B cell (primary cell): ENCODE data around the gene WWTR1. TPM values are rescaled to one million over a fixed set of nuclear protein-coding genes. Genes with fewer than 3 reads are reported as not detected.

Source experiments
- ATAC-seq: fragments of 200-7000 bp; cut with Tn5 transposase; one replicate; pipeline ENCODE4 v1.10.0; 2021; ENCODE audit warnings: low read depth, mild to moderate bottlenecking, moderate number of reproducible peaks, moderate library complexity
- CTCF ChIA-PET: fragments of 350-600 bp; sonication (Branson Sonifier 250); formaldehyde crosslinking; loops from one replicate; lab custom pipeline; 2021; ENCODE audit warnings: antibody characterized with exemption, inconsistent platforms; lab: Charles Lee
- POLR2A ChIA-PET: fragments of 350-600 bp; sonication (Branson Sonifier 250); formaldehyde crosslinking; loops from one replicate; lab custom pipeline; 2021; ENCODE audit warnings: antibody characterized with exemption; lab: Charles Lee
- DNase-seq: peaks from one replicate; pipeline ENCODE4 v3.0.0; 2013
- H2AFZ ChIP-seq: 2 replicates; pipeline ENCODE4 v1.6.1; 2012; ENCODE audit warnings: mild to moderate bottlenecking, low read depth, low read length; ENCODE audit not compliant: insufficient read depth, poor library complexity, severe bottlenecking
- H3K27ac ChIP-seq, 2 donors: 1 replicate in 1 of 2; 2 replicates in 1 of 2; pipeline ENCODE4 v1.5.1; 2012 to 2013; ENCODE audit warnings: low read length in 2 of 2, mild to moderate bottlenecking in 2 of 2, moderate library complexity in 1 of 2
- H3K27me3 ChIP-seq, 4 experiments: fragments of 200-600 bp in 1 of 4; sonication (generic) in 1 of 4; replicated peaks in 1 of 4; 1 replicate in 2 of 4; 2 replicates in 2 of 4; pipeline versions ENCODE4 v1.6.1 to v1.7.0; 2013 to 2016; ENCODE audit warnings: low read length in 3 of 4, mild to moderate bottlenecking in 2 of 4, mixed read lengths in 1 of 4, moderate library complexity in 1 of 4; ENCODE audit not compliant: insufficient read depth in 4 of 4, control insufficient read depth in 3 of 4; ENCODE audit errors: control extremely low read depth in 1 of 4
- H3K36me3 ChIP-seq, 2 experiments: replicated peaks in 1 of 2; 1 replicate in 1 of 2; 2 replicates in 1 of 2; pipeline versions ENCODE4 v1.6.1 to v1.7.1; 2013; ENCODE audit warnings: low read length in 1 of 2; ENCODE audit not compliant: insufficient read depth in 2 of 2, control insufficient read depth in 1 of 2; ENCODE audit errors: control extremely low read depth in 1 of 2, extremely low read depth in 1 of 2
- H3K4me1 ChIP-seq, 2 donors: fragments of 200-600 bp in 1 of 2; sonication (generic) in 1 of 2; 1 replicate in 1 of 2; 2 replicates in 1 of 2; pipeline versions ENCODE4 v1.5.1 to v1.6.1; 2013 to 2017; ENCODE audit warnings: low read length in 2 of 2; ENCODE audit not compliant: control insufficient read depth in 2 of 2, insufficient read depth in 2 of 2
- H3K4me2 ChIP-seq: replicated peaks from 2 replicates; pipeline ENCODE3; 2012; ENCODE audit warnings: mild to moderate bottlenecking, low read depth, low read length; ENCODE audit not compliant: poor library complexity, severe bottlenecking
- H3K4me3 ChIP-seq, 5 experiments: fragments of 200-600 bp in 1 of 5; sonication (generic) in 1 of 5; 1 replicate in 3 of 5; 2 replicates in 2 of 5; pipeline versions ENCODE4 v1.5.1 to v1.7.0; 2011 to 2016; ENCODE audit warnings: low read length in 4 of 5, mild to moderate bottlenecking in 4 of 5, low read depth in 2 of 5, control low read depth in 1 of 5, moderate library complexity in 1 of 5; ENCODE audit not compliant: insufficient read depth in 1 of 5; ENCODE audit errors: control extremely low read depth in 1 of 5, extremely low read depth in 1 of 5
- H3K79me2 ChIP-seq: fragments of 200-600 bp; sonication (generic); one replicate; pipeline ENCODE4 v1.6.0; 2016; ENCODE audit warnings: low read length; ENCODE audit not compliant: control insufficient read depth, insufficient read depth
- H3K9ac ChIP-seq: fragments of 200-600 bp; sonication (generic); 2 replicates; pipeline ENCODE4 v1.6.1; 2017; ENCODE audit warnings: mild to moderate bottlenecking, low read length, moderate library complexity
- H3K9me3 ChIP-seq, 3 donors: one replicate each; pipeline versions ENCODE4 v1.6.1 to v1.7.1; 2013; ENCODE audit warnings: low read length in 2 of 3; ENCODE audit not compliant: control insufficient read depth in 2 of 3, insufficient read depth in 1 of 3; ENCODE audit errors: control extremely low read depth in 1 of 3
- H4K20me1 ChIP-seq: 2 replicates; pipeline ENCODE4 v1.6.0; 2012; ENCODE audit warnings: mild to moderate bottlenecking, low read length; ENCODE audit not compliant: insufficient read depth, control insufficient read depth, poor library complexity, severe bottlenecking
- H3K27ac Mint-ChIP-seq: one replicate; pipeline ENCODE4 v1.8.0; 2021; ENCODE audit warnings: mixed read lengths
- H3K27me3 Mint-ChIP-seq: one replicate; pipeline ENCODE4 v1.8.0; 2021; ENCODE audit warnings: mixed read lengths
- H3K4me1 Mint-ChIP-seq: one replicate; pipeline ENCODE4 v1.8.0; 2021; ENCODE audit warnings: mixed read lengths
- H3K4me3 Mint-ChIP-seq: one replicate; pipeline ENCODE4 v1.8.0; 2021; ENCODE audit warnings: mixed read lengths
- H3K9me3 Mint-ChIP-seq: one replicate; pipeline ENCODE4 v1.8.0; 2022; ENCODE audit warnings: mixed read lengths; ENCODE audit not compliant: insufficient read depth
- CTCF ChIP-seq: fragments of 200-600 bp; IDR thresholded peaks from one replicate; pipeline ENCODE4 v1.8.0; 2022; ENCODE audit warnings: antibody characterized with exemption, mild to moderate bottlenecking
- EZH2 ChIP-seq: IDR thresholded peaks from 2 replicates; pipeline ENCODE4 v1.6.1; 2012; ENCODE audit warnings: borderline replicate concordance, low read depth, mild to moderate bottlenecking, moderate library complexity, low read length; ENCODE audit not compliant: insufficient read depth, poor library complexity, severe bottlenecking
- WGBS: methylation state at CpG from one replicate; pipeline ENCODE4 v1.1.5; 2013; ENCODE audit warnings: missing lambda C conversion rate; ENCODE audit not compliant: insufficient coverage; 5-methylcytosine and 5-hydroxymethylcytosine counted together
- intact Hi-C: fragments of 100-400 bp; cut with micrococcal nuclease; formaldehyde crosslinking; loops from one replicate; pipeline ENCODE4 v1.10.0; 2022
- polyA plus RNA-seq: library from polyadenylated mRNA; depleted of rRNA; stranded (reverse); fragments of >200 nt; gene quantifications from 2 replicates; pipeline ENCODE4 v1.2.3, GENCODE V29; 2012
- total RNA-seq, 2 donors: library from RNA; stranded (reverse); fragments of 120-200 nt in 1 of 2; gene quantifications; 1 replicate in 1 of 2; 2 replicates in 1 of 2; pipeline versions ENCODE4 v1.2.3 to v1.2.4, GENCODE V29; 2013 to 2022

WWTR1 gene
- total and polyA plus RNA-seq, 2 donors (not counting 1 experiment from before 2014, with no cell fraction given) = 0.79 to 2.3 TPM

GRCh38 chr3:149653136-149653535 is 4.7 kb downstream of the WWTR1 start:
- intact Hi-C loops = no loop called here
- Histone ChIP-seq H3K4me3 (no peak overlapping the region), H3K4me2 (no peak overlapping the region), H3K79me2 (no peaks in the 10 kb centered on the region), H3K27me3 (peaks cover 0 to 19% (median 11%) of the 10 kb centered on the region in 4 experiments), H3K36me3 (no peaks in the 10 kb centered on the region), H3K9ac (no peak overlapping the region), H3K4me1 (peaks cover 12 to 13% of the 10 kb centered on the region in 2 donors), H3K9me3 (peaks cover 0 to 3% (median 0%) of the 10 kb centered on the region in 3 donors), H2AFZ (no peak overlapping the region), H3K27ac (no peak overlapping the region), H4K20me1 (no peaks in the 10 kb centered on the region)
- no peak overlapping the region for H3K4me3 Mint-ChIP-seq
- H3K27me3 Mint-ChIP-seq = peaks cover 43% of the 10 kb centered on the region
- no CpG with 5 or more reads among the region's 1 CpG for WGBS
- no peak for TF ChIP-seq CTCF
- TF ChIP-seq EZH2 = no peak
- DNase-seq (no peak), ATAC-seq (no peak)
- POLR2A ChIA-PET = no interaction called here
- H3K9me3 Mint-ChIP-seq = no peaks in the 10 kb centered on the region
- peaks cover 9% of the 10 kb centered on the region for H3K4me1 Mint-ChIP-seq
- H3K27ac Mint-ChIP-seq = no peak overlapping the region
- CTCF ChIA-PET = no interaction called here

- no peak overlapping the region for H3K27ac ChIP-seq
- TF ChIP-seq CTCF = no peak
- H3K4me2 ChIP-seq = no peak overlapping the region
- no peaks in the 10 kb centered on the region for H3K4me1 Mint-ChIP-seq
- POLR2A ChIA-PET = no interaction called here
- H3K27me3 ChIP-seq = peaks cover 0 to 5% (median 1%) of the 10 kb centered on the region in 4 experiments
- H3K36me3 ChIP-seq = no peaks in the 10 kb centered on the region
- no peak overlapping the region for H3K27ac Mint-ChIP-seq
- H4K20me1 ChIP-seq = no peaks in the 10 kb centered on the region
- no peak for ATAC-seq
- CTCF ChIA-PET = no interaction called here
- H2AFZ ChIP-seq = no peak overlapping the region
- no peaks in the 10 kb centered on the region for H3K9me3 Mint-ChIP-seq
- H3K9ac ChIP-seq = no peak overlapping the region
- peaks cover 30% of the 10 kb centered on the region for H3K27me3 Mint-ChIP-seq
- intact Hi-C loops = no loop called here
- H3K9me3 ChIP-seq = no peaks in the 10 kb centered on the region
- no CpG with 5 or more reads among the region's 1 CpG for WGBS
- H3K79me2 ChIP-seq = no peaks in the 10 kb centered on the region
- no peak overlapping the region for H3K4me3 Mint-ChIP-seq
- no peak overlapping the region for H3K4me3 ChIP-seq
- peaks cover 0 to 3% of the 10 kb centered on the region in 2 donors for H3K4me1 ChIP-seq
- no peak for DNase-seq
Measured at GRCh38 chr3:149650828-149651227, 7.0 kb downstream of the WWTR1 start.
